GM19328 (cell line): ENCODE results near the gene COL23A1.
"Not testable (repeated sequence)": the region's sequence is repeated elsewhere in the genome, so short reads cannot be mapped to it uniquely, and the experiment has no call there.

Experiments used
- ATAC-seq: cut with Tn5 transposase; IDR thresholded peaks from one replicate; pipeline ENCODE4 v1.9.1; 2021; ENCODE audit warnings: mild to moderate bottlenecking, moderate library complexity; ENCODE audit not compliant: unreplicated experiment

The COL23A1 gene

GRCh38 chr5:178328826-178329730 lies 261.1 kb downstream of the COL23A1 start:
- ATAC-seq, result no peak

- ATAC-seq, result no peak
Observed at GRCh38 chr5:178327931-178328711, 262.1 kb downstream of the COL23A1 start.

DNA sequence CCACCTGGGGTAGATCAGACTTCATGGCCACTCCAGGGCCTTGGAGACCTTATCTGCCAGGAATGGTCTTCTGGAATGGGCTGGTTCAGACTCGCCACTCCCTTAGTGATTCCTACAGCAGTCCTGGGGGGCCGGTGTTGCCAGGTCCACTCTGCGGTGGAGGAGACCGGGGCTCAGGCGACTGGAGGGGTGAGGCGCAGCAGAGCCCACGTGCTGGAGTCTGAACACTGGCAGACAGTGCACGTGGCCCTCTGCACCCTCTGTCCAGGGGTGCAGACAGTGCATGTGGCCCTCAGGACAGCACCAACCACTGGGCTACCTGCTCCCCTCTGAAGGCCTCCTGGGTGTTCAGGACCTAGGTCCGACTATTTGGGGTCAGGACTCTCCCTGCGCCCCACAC lies 262.7 kb downstream of the COL23A1 start:
- no peak for ATAC-seq

DNA sequence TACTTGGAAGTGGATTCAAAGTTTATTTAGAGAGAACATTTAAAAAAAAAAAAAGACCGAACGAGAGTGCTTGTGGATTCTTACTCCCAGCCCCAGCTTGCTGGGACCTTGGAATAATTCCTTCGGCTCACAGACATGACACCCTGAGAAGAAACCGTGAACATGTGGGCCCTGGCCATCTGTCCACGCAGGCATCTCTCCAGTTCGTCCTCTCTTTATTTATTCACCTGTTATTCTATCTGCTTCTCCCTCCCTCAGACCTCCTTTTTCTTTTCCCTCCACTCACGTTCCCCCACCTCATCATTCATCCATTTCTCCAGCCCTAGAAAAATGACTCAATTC lies 263.8 kb downstream of the COL23A1 start:
- no peak for ATAC-seq

DNA sequence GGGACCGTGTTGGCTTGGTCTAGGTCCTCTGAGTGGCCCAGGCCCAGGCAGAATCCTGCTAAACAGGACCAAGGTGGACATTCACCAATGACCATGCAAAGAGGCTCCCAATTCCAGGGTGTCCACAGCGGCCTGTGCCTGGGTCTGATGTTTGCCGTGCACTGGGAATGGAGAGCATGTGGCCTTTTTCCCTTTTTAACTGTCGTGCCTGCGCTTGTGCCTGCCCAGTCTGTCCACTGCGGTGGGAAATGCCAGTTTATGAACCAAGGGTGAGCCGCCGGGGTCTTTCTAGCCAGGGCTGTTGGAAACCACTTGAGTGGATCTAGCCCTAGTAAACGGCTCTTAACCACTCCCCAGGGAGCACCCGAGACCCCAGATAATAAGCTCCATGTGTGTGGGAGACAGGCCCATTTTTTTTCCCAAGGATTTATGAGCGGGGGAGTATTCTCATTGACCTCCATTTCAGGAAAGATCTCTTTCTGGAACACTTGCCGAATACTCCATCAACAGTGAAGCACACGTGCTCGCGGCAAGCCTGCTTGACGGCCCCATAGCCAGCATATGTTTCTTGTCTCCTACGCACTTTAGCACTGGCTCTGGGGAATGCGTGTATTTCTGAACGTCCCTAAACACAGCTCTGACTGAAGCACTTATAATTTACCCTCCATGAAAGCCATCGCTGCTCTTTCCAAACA lies 264.4 kb downstream of the COL23A1 start:
- ATAC-seq, result no peak

GRCh38 chr5:178325311-178325678 lies 264.9 kb downstream of the COL23A1 start:
- ATAC-seq, result no peak

- peak; percentile 74 for ATAC-seq
Observed at GRCh38 chr5:178324481-178325310, 265.5 kb downstream of the COL23A1 start.

GRCh38 chr5:178323961-178324360 lies 266.2 kb downstream of the COL23A1 start:
- ATAC-seq, result peak; percentile 59

DNA sequence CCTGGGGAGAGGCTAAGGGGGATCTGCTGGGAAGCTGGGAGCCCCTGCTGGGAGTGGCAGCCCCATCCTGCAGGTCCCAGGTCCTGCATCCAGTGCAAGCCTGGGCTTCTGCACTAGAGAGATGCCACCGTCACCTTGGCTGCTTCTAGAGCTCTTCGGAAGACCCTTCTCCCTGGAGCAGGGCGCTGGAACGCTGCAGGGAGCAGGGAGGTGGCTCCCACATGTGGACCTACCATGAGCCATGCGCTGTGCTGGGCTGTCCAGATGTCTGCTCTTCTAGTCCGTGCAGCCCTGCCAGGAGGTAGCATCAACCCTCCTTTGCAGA lies 266.7 kb downstream of the COL23A1 start:
- no peak for ATAC-seq

DNA sequence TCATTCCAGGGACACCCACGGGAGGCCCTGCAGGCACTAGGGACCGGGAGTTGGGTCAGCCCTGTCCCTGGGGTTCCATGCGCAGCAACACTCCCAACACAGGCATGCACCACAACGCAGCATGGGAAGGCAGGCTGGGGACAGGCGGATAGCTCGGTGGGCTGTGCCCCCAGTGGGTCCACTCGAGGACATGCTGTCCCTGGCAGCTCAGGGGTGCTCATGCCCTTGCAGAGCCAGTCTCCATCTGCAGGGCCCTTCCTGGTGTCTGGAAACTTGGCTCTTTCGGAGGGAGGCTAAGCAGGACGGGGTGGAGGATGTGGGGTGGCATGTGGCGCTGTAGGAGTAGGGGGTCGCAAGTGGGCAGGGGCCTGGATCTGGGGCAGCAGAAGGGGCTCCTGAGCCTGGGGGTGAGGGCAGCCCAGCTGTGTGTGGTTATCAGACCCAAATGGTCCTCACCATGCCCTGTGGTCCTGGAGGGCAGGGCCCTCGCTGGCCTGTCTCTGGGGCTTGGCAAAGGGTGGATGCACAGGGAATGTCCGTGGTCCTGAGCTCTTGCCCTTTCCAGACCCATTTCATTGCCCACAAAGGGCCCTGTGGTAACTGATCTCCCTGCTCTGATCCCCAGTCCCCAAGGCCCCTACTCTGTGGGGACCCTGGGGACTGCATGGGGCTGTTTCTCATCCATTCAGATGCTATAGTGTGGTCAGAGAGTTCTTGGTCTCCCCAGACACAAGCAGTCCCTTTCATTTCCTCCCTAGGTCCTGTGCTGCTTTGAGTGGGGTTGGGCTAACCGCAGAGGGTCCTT lies 267.3 kb downstream of the COL23A1 start:
- ATAC-seq, result no peak

DNA sequence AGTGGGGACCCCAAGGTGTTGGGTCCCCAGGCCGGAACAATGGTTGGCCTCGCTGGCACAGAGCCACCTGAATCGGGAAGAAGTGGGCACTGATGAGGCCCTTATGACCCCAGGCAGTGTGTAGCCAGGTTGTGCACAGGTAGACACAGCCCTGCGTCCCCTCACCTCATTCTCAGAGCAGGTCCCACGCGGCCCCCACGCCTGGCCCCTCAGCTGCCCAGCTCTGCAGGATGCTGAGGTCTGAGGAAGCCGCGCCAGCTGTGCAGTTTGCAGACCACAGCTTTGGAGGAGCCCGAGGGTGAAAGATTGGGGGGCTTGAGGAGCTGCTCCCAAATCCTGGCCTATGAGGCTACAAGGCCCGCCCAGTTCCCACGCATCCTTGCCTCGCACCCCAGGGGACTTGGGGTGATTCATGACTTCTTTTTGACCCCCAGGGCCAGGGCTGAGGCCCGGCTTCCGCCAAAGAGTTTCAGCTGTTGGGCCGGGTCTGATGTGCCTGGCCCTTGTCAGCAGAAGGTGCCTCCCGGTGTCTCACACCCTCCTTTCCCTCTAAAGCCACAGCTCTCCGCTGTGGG lies 269.8 kb downstream of the COL23A1 start:
- no peak for ATAC-seq

DNA sequence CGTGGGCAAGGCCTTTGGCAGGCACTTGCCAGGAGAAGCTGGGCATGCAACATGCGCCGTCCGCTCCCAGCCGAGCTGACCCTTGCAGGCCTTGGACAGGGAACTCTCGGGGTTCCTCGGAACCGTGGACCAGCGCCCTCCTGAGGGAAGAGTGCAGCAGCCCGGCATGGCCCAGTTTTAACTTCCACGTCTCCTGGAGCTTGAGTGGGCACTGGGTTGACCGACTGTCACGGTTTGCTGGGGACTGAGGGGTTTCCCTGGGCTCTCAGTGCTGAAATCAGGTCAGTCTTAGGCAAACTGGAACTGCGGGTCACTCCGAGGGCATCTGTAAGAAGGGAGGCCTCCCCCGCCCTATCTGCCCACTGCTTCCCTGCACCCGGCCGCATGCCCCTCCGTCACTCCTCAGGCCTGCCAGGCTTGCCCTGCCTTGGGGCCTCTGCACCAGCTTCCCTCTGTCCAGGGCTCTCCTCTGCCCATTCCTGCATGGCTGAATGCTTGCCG lies 270.6 kb downstream of the COL23A1 start:
- no peak for ATAC-seq

- no peak for ATAC-seq
Observed at GRCh38 chr5:178318893-178319292, 271.3 kb downstream of the COL23A1 start.

GRCh38 chr5:178318382-178318781 lies 271.8 kb downstream of the COL23A1 start:
- ATAC-seq, result no peak

DNA sequence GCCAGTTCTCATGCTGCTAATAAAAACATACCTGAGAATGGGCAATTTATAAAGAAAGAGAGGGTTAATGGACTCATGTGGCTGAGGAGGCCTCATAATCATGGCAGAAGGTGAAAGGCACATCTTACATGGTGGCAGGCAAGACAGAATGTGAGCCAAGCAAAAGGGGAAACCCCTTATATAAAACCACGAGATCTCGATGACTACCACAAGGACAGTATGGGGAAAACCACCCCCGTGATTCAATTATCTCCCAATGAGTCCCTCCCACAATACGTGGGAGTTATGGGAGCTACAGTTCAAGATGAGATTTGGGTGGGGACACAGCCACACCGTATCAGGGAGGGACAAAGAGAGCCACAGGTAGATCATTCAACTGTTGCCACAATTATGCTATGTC lies 272.5 kb downstream of the COL23A1 start:
- ATAC-seq, result not testable (repeated sequence)

- no peak for ATAC-seq
Observed at GRCh38 chr5:178314961-178315820, 275.0 kb downstream of the COL23A1 start.

DNA sequence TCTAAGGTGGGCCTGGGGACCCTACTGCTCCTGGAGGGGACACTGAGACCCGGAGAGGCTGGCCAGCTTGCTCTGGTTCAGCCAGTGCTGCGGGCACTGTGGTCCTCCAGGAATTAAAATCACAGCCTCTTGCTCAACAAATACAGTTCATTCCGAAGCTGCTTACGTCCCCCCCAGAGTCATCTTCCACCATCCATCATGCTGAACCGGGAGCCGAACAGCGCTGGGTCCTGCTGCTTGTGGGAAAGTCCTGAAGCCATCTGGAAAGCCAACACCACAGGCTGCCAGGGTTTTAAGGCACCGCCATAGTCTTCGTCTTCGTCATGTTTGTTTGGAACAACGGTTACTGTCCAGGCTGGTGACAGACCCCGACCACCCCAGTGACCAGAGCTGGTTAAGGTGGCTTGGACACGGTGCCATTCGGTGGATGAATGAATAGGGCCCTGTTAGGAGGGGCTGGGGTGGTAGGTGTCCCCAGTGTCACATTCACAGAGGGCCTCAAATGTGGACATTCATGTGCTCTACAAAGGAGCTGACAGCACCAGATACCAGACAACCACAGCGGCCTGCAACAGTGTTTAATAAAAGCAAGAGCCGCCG lies 276.0 kb downstream of the COL23A1 start:
- no peak for ATAC-seq

DNA sequence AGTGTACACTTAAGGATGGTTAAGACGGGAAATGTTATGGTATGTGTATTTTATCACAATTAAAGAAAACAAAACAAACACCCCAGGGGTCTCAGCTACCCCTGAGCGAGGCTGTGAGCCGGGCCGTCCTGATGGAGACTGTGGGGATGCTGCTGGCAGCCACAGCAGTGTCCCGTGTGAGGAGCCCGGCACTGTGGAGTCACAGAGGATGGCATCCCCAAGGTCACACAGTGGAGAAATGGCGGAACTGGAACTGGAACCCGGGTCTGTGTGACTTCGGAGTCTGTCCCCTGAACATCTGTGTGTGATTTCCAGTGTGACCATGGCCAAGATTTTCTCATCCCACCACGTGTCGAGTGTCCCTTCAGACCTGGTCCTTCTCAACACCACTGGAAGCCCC lies 276.9 kb downstream of the COL23A1 start:
- no peak for ATAC-seq
